GM18909 (cell line): ENCODE results near the gene STARD13.

ENCODE experiments used
- ATAC-seq: cut with Tn5 transposase; IDR thresholded peaks from one replicate; pipeline ENCODE4 v1.9.1; 2021; ENCODE audit warnings: mild to moderate bottlenecking; ENCODE audit not compliant: unreplicated experiment, poor library complexity

STARD13 gene

DNA sequence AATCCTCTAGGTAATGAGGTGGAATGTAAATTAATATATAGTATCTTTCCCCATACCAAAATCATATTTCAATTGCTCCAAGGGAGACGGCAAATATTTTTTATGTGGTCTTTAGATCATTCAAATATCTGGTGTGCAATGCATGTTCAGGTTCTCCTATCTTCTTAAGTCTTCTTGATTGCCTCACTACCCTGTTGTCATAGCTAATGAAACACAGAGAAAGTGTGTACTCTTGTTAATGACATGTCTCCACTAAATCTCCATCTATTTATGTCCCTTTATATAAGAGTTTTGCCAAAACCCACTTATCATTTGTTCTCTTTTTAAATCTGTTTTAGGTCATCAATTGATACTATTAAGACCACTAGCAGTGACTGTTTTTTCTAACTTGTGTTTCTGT lies 6.6 kb downstream of the STARD13 start:
- ATAC-seq, result no peak

DNA sequence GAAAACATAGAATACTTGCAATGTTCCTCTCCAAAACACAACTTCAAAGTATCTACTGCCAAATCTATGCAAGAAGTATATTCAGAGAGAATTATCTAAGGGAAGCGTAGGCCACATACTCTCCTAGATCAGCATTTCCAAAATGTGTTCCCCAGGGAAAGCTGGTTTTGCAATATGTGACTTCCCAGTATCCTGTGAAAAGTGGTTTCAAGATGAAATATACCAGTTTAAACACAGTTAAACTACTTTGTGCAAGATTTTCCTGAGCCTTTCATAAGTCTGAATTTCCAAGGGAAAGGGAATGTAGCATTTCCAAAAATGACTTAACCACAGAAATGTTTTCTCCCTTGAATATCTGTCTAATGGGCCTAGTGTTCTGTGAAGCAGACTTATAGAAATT lies 7.6 kb downstream of the STARD13 start:
- ATAC-seq, result no peak

DNA sequence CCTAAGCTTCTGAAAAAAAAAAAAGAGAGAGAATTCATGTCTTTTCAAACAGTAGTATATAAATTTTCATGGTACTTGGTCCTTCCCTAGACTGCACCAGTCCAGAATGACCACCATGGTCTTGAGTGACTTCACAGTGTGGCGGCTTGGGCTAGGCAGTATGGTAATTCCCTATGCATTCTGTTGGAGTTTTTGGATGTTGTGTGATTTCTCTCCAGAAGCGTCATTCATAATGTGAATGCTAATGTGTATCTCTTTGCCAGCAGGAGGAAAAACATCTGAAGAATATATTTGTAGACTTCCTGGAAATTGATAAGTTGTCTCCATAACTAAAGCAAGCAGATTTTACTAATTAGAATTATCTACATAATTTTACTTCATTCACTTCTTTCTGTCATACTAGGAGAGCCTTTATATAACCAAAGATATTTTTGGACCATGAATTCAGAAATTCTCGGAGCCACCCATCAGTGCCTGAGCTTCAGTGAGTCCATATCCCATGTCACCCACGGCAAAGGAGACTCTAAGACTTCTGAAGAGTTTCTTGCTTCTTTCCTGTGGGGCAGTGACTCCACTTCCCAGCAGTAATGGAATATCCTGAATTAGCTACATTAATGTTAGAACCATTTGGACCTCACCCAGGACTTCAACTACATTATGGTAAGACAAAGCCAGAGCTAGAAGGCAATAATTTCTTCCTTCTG lies 8.4 kb downstream of the STARD13 start:
- no peak for ATAC-seq

DNA sequence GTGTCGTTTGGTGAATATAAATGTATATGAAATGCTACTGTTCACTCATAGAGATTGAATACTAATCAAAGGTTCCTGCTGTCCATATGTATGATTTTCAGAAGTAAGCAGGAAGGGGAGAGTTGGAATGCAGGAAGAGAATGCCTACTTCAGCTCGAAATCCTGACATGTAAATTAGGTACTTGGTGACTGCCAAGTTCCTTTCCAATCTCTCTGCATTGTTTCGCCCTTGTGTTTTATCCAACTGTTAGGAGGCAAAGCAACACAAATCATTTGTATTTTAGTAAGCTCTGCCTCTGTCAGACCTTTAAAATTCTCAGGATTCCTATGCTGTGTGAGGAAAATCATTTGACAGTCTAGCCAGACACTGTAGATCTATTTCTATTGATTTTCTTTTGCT lies 9.0 kb downstream of the STARD13 start:
- ATAC-seq, result no peak

DNA sequence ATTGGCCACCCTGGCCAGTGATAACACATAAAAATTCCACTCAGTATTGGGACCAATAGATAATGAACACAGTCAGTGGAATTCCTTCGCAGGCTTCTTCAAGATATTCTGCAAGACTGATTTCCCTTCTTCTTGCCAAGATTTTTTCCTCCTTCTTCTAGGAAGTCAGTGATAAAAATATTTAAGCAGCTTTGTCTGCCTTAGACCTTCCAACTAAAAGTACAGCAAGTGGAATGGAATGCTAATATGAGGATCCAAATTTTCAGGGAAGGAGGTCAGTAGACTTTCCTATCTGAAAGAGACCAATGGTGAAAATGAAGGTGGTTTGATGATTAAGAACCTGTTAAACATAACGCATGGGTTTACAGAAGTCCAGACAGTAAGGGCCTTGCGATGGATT lies 9.6 kb downstream of the STARD13 start:
- no peak for ATAC-seq

DNA sequence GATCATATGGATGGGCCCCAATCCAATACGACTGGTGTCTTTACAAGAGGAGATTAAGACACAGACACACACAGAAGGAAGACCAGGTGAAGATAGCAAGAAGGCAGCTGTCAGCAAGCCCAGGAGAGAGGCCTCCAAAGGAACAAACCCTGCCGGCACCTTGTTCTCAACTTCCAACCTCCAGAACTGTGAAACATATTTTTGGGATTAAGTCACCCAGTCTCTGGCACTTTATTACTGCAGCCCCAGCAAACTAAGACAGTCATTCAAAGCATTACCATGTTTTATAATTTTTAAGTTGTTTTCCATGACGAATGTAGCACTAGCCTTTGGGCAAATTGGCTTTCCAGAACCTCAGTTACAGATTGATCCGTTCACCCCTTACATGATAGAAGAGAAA lies 11.3 kb downstream of the STARD13 start:
- ATAC-seq, result no peak

DNA sequence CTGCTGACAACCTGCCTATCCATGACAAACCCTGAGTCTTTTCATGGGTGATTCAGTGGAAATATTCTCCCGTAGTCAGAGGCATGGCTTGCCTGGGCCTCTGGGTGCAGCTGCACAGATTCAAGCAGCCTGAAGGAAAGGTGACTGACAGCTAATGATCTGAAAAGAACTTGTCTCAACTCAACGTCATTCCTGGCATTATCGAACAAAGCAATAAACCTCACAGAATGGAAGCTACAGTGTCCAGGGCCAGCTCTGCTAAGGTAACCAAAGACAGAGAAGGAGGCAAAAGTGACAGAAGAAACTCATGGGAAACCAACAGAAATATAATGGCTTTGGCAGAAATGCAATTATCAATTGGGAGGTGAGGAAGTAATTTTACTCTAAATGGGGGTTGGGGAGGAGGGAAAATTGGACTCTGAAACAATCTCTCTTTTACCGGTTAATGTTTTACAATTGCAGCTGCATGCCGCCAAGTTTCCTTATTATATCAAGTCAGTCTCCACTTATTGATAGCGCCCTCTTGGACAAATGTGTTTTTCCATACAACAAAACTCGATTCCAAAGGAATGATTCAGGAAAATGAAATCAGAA lies 12.9 kb downstream of the STARD13 start:
- ATAC-seq, result no peak

DNA sequence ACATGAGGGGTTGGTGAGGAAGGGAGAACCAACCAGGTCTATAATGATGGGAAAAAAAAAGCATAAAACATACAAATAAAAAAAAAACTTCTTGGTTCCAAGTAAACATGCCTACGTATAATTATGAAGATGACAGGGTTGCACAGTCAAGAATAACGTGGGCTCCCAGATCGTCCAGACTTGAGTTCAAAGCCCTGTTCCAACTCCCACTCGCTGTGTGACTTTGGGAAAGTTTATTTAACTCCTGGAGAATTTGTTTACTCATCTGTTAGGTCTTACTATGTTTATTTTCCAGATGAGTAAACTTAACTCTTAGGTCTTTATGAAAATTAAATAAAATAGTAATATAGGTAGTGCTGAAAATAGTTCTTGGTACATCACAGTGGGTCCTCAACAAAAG lies 13.8 kb downstream of the STARD13 start:
- no peak for ATAC-seq

DNA sequence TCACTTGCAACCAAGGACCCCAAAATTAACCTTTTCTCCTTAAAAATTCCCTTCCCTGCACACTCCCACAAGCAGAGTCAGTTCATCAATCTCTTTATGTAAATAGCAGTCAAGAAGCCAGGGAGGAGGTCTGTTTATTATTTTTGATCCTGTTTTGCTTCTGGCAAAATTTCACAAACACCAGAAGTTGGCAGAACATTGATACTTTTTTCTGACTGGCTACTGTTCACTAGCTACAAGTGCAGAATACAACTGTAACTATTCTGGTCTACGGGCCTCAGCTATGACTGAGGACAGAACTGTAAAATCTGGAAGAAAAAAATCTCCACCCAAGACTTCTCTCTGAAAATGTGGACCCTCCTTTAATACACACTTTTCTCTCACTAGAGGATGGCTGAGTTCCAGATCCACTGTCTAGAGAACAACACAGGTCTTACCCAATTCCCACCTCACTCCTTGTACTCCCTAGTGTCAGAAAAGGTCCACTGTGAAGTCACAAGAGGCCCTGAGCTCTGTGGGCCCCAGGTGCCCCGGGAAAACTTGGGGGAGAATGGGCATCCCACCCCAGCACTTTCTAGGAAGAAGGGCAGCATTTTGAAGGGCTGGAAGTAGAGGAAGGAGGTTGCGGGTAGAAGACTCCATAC lies 14.5 kb downstream of the STARD13 start:
- ATAC-seq, result no peak

DNA sequence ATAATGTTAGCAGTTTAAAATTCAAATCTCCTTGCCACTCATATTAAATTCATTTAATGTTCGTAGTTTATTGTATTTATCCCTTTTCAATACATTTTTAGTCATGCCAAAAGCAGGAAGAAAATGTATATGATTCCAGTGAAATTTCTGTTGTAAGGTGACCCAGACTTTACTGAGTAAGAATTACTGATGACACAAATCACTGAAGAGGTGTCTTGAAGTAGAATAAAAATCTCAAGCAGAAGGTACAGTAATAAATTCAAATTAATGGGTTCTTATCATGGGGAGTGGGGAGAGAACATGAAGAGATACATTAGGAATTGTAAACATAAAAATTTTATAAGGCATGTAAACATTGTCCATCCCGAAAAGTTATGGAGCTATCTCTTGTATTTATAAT lies 19.9 kb downstream of the STARD13 start:
- ATAC-seq, result no peak

DNA sequence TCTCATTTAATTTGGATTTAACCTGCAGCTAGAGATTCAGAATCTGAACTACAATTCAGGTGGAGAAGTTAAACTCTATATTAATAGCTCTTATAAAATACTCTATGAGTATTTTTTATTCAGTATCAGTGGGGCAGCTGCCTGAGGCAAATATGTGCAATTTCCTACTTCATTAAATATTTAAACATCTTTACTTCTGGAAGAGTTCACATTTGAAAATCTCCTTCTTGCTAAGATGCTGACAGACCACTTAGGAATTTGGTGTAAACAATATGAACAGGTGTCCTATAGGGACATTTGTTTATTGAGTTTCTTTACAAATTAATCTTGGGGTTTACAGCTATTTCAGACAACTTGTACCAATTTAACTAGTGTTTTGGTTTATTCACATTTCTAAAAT lies 20.4 kb downstream of the STARD13 start:
- ATAC-seq, result no peak

DNA sequence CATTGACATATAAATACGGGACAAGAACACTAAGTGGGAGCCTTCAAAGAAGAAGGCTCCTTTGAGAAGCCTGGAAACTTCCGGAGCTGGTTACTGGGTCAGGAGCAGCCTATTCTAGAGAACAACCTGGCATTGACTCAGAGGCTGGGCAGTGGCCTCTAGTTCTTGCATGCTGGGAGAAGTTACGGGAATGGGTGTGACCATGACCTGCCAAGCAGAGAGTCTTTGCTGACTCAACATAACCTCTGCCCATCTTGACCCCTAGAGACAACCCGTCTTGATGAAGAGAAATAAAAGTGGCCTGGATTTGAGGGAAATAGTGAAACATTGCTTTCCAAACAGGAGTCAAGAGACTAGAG lies 21.0 kb downstream of the STARD13 start:
- ATAC-seq, result no peak

DNA sequence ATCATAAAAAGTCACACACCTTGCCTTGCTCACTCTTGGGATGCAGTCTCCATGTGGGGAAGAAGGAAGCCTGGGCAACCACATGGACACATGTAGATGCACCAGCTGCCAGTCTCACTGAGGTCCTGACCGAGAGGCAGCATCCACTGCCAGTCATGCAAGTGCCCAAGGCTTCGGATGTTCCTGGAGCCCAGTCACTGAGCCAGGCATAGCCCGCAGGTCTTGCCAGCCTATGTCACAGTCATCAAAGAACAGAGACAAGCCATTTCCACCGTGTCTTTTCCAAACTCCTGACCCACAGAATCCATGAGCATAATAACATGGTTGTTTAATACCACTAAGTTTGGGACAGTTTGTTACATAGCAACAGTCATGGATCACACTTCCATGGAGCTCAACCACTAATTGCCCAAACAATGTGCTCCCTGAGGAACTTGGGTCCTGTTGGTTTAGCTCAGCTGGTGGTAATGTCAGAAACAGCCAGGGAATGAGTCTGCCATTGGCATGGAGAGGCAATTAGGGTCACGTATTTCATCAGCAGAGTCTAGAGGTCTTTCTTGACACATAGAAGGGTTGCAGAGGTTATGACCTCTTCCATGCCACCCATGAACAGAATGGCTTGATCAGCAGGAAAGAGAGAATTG lies 21.5 kb downstream of the STARD13 start:
- ATAC-seq, result no peak

DNA sequence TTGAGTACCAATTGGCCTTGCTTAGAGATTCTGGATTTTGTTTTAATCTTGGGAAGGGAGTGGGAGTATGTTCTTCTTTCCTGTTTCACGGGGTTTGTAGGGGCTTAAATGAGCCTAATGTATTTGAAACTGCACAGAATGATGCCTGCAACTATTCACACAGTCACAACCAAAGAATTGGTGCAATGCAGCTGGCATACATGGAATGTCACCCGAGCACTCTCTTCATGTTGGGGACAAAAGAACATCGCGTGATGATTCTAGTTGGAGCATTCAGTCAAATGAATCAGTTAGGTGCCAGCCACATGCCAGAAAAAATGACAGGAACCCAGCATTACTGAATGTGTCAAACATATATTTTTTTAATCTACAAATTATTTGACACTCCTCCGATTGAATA lies 22.1 kb downstream of the STARD13 start:
- ATAC-seq, result no peak

DNA sequence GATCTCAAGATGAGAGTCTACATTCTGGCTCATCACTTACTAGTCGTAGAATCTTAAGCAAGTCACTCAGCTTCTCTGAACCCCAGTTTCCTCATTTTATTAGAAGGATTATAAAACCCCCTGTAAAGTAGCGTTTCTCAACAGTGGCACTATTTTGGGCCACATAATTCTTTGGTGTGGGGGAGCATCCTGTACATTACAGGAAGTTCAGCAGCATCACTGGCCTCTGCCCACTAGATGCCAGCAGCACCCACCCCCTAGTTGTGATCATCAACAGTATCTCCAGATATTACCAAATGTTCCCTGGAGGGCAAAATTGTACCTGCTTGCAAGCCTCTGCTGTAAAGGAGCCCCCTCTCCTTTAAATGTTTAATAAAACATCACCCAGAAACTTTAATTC lies 22.6 kb downstream of the STARD13 start:
- ATAC-seq, result no peak

DNA sequence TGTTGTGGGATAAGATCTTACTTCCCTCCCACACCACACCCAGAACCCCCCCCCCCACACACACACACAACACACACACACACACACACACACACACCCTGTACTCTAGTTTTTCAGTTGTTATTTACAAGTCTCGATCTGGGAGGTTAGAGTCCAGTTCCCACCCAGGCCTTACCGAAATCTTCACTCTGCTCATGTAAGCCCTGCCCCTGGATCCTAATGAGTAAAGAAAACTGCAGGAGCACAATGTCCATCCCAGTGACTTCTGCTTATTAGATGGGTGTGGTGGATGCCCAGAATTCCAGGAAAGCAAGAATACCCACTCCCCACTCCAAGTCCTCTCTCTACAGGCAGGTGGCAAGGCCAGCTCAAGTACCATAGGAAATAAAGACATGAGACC lies 23.0 kb downstream of the STARD13 start:
- ATAC-seq, result no peak

DNA sequence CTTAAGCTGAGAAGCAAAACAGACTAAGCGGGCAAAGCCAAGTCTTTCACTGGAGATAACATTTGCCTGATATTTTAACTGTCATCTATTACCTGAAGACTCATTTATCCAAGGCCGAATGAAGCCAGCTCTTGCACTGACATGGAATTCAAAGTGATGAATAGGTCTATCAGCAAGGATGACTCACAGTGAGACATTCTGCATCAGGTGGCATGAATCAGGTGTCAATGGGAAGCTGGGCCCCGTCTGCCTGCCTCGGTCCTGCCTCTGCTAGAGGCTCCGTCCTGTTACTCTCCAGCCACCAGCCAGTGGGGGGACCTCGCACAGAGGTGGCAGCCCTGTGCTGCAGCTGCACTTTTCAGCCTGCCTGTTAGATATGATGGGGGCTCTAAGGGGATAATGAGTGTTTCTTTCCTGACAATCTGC lies 23.5 kb downstream of the STARD13 start:
- no peak for ATAC-seq

DNA sequence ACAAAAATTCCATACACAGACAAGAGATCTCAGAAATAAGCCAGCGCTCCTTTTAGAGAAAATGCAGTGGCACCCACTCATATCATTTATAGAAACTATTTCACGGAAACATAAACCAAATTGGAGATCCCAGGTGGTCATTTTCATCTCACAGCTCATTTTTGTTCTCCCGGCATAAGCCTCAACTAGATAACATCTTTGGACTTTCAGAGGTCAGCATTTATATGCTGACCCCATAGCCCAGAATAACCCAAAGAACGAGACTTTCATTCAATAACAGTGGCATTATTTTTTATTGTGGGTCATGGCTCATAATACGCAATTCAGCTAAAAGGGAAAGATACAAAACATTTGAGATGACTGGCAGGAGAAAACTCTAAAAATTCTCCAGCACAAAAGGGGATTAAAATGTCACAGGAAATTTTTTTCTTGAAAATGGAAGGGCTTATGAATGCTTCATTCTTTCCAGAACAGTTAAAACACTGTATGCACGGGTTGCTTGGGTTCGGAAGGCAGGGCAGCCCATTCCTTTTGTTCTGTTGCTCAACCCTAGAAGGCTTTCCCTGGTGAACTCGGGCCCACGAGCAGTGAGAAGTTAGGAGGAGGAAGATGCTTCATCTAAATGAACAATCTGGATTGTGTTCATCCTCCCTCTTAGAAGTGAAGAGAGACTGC lies 24.0 kb downstream of the STARD13 start:
- no peak for ATAC-seq

DNA sequence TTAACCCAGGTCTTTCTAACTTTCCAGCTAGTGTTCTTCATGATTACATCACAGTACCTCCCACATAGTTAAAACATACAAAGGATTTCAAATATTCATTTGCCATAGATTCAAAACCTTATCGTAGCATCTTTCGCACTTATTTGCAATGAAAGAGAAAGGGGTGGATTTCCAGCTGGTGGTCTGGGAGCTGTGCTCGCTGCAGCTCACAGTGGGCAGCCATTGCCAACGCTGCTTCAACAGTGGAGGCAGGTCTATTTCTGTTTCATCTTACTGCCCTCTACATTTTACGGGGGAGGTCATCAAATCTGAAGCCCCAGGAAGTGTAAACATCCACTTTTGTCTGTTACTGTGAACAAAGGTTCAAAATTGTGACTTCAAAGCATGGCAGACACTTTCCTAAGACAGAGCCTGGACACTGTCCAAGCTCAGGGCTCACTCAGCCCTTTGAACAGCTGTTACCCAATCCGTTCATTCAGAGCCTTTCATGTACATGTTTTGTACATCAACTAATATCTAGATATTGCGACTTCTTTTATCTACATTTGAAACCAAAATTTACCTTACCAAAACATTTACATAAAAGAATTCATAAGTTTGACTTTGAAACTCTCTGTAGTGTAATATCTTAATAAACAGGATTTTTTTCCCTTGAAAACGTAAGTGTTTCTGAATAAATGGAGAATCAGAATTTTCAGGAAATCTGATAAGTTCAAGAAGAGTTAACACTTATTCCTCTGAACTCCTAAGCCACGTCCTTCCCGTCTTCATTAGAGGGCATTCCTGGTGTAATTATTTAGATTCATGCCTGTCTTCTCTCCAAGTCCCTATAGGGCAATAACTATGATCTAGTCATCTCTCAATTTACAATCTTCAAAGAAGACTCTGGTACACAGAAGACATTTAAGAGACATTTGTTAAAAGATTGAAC lies 25.1 kb downstream of the STARD13 start:
- no peak for ATAC-seq

DNA sequence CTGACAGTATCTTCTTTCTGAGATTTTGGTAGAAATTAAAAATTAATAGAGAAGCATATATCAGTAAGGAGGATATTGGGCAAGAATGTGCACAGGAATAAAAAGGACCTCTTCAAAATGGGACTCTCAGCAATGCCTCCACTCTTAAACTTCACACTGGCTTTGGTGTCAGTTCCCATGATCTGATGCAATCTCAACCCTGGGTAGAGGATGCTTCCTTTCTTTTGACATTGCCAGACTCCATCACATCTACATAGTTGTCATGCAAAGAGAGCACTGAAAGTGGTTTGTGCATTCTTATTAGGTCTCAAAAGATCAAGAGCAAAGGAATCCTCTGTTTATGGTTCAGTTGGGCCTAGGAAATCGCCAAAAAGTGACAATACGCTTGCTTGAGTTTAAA lies 26.3 kb downstream of the STARD13 start:
- no peak for ATAC-seq
